ENCODE measurements around the gene HP. TPM values are rescaled to one million over a fixed set of nuclear protein-coding genes. Genes with fewer than 3 reads are reported as not detected.

Gene HP
- total and polyA plus RNA-seq, 2 of the 13 experiments (the other 11 are each of a cell fraction or from before 2014, with no cell fraction given) = 387 to 524 TPM

DNA sequence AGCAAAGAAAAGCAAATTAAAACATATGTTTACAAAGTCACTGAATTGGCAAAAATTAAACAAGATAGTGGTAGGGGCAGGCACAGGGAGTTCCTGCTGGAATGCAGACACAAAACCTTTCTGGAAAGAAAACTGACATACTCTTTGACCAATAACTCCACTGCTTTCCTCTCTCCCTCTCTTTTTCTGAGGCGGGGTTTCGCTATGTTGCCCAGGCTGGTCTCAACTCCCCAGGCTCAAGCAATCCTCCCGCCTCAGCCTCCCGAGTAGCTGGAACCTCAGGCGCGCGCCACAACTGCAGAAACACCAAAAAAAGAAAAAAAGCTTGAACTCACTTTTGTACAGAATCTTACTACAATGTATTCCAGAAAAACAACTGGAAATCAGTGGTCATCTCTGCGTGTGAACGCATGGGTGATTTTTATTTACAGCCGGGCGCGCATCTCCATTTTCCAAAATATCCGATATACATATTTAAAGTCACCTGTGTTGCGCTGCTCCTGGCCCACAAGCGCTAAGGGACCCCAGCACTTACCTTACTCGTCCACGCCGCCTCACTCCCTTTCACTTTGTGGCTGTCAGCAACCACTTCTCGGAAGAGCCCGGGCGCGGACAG is 38.6 kb downstream of the HP start (continued):
- TF ChIP-seq, protein P1, sequence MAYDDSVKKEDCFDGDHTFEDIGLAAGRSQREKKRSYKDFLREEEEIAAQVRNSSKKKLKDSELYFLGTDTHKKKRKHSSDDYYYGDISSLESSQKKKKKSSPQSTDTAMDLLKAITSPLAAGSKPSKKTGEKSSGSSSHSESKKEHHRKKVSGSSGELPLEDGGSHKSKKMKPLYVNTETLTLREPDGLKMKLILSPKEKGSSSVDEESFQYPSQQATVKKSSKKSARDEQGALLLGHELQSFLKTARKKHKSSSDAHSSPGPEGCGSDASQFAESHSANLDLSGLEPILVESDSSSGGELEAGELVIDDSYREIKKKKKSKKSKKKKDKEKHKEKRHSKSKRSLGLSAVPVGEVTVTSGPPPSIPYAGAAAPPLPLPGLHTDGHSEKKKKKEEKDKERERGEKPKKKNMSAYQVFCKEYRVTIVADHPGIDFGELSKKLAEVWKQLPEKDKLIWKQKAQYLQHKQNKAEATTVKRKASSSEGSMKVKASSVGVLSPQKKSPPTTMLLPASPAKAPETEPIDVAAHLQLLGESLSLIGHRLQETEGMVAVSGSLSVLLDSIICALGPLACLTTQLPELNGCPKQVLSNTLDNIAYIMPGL (CRISPR knock-in tag; IDR thresholded peaks at IDR 0.05; ENCODE audit: borderline replicate concordance in 1 of 2, low read depth in 1 of 2) = no peak
- TF ChIP-seq ZNF121 (CRISPR knock-in tag; IDR thresholded peaks at IDR 0.05) = peak; percentile 93
- no peak for TF ChIP-seq U2AF2 (IDR thresholded peaks at IDR 0.05; ENCODE audit: low read depth, low read length)
- no peak; the same call in 1 of the 2 replicates for TF ChIP-seq ZNF878 (CRISPR knock-in tag; IDR thresholded peaks at IDR 0.05)
- no peak for TF ChIP-seq HNRNPH1 (optimal IDR thresholded peaks at IDR 0.05; ENCODE audit: low read depth, low read length)
- TF ChIP-seq, protein P2, sequence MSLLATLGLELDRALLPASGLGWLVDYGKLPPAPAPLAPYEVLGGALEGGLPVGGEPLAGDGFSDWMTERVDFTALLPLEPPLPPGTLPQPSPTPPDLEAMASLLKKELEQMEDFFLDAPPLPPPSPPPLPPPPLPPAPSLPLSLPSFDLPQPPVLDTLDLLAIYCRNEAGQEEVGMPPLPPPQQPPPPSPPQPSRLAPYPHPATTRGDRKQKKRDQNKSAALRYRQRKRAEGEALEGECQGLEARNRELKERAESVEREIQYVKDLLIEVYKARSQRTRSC (CRISPR knock-in tag; IDR thresholded peaks at IDR 0.05; ENCODE audit: low read depth) = no peak
- TF ChIP-seq NKX3-1 (CRISPR knock-in tag; IDR thresholded peaks at IDR 0.05) = no peak; the same call in 1 of the 2 replicates
- no peak for TF ChIP-seq ZNF841 (CRISPR knock-in tag; IDR thresholded peaks at IDR 0.05; ENCODE audit: borderline replicate concordance)
- TF ChIP-seq HMG20B (CRISPR knock-in tag; conservative IDR thresholded peaks at IDR 0.05) = no peak
- TF ChIP-seq ZMAT3 (CRISPR knock-in tag; conservative IDR thresholded peaks at IDR 0.05) = no peak
- no peak; the same call in 1 of the 2 replicates for TF ChIP-seq HDAC1 (CRISPR knock-in tag; IDR thresholded peaks at IDR 0.05)
- no peak for TF ChIP-seq KAT2B (IDR thresholded peaks at IDR 0.05; ENCODE audit: borderline replicate concordance, low read depth, low read length)
- TF ChIP-seq HOXA3 (CRISPR knock-in tag; IDR thresholded peaks at IDR 0.05) = no peak
- TF ChIP-seq ZNF44 (CRISPR knock-in tag; IDR thresholded peaks at IDR 0.05) = no peak
- TF ChIP-seq SUZ12 (IDR thresholded peaks at IDR 0.05; ENCODE audit: low read depth, low read length) = no peak
- TF ChIP-seq EED (CRISPR knock-in tag; IDR thresholded peaks at IDR 0.05) = no peak
- TF ChIP-seq, protein P3, sequence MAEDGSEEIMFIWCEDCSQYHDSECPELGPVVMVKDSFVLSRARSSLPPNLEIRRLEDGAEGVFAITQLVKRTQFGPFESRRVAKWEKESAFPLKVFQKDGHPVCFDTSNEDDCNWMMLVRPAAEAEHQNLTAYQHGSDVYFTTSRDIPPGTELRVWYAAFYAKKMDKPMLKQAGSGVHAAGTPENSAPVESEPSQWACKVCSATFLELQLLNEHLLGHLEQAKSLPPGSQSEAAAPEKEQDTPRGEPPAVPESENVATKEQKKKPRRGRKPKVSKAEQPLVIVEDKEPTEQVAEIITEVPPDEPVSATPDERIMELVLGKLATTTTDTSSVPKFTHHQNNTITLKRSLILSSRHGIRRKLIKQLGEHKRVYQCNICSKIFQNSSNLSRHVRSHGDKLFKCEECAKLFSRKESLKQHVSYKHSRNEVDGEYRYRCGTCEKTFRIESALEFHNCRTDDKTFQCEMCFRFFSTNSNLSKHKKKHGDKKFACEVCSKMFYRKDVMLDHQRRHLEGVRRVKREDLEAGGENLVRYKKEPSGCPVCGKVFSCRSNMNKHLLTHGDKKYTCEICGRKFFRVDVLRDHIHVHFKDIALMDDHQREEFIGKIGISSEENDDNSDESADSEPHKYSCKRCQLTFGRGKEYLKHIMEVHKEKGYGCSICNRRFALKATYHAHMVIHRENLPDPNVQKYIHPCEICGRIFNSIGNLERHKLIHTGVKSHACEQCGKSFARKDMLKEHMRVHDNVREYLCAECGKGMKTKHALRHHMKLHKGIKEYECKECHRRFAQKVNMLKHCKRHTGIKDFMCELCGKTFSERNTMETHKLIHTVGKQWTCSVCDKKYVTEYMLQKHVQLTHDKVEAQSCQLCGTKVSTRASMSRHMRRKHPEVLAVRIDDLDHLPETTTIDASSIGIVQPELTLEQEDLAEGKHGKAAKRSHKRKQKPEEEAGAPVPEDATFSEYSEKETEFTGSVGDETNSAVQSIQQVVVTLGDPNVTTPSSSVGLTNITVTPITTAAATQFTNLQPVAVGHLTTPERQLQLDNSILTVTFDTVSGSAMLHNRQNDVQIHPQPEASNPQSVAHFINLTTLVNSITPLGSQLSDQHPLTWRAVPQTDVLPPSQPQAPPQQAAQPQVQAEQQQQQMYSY (CRISPR knock-in tag; IDR thresholded peaks at IDR 0.05) = no peak
- TF ChIP-seq, protein P4, sequence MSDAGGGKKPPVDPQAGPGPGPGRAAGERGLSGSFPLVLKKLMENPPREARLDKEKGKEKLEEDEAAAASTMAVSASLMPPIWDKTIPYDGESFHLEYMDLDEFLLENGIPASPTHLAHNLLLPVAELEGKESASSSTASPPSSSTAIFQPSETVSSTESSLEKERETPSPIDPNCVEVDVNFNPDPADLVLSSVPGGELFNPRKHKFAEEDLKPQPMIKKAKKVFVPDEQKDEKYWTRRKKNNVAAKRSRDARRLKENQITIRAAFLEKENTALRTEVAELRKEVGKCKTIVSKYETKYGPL (CRISPR knock-in tag; IDR thresholded peaks at IDR 0.05) = no peak
- no peak for TF ChIP-seq NFE2 (CRISPR knock-in tag; IDR thresholded peaks at IDR 0.05)
- TF ChIP-seq RFXANK (CRISPR knock-in tag; IDR thresholded peaks at IDR 0.05) = 0 out of 2 replicates have a peak, but pooled peaks have one; percentile 15
- no peak for TF ChIP-seq ZNF180 (CRISPR knock-in tag; IDR thresholded peaks at IDR 0.05; ENCODE audit: borderline replicate concordance, low read depth)
- TF ChIP-seq ATM (IDR thresholded peaks at IDR 0.05; ENCODE audit: borderline replicate concordance) = no peak
- no peak for TF ChIP-seq SMARCC2 (IDR thresholded peaks at IDR 0.05)

All from HepG2 (cell line).